H1 (cell line): ENCODE results near the gene CD58. TPM values are rescaled to one million over a fixed set of nuclear protein-coding genes. Genes with fewer than 3 reads are reported as not detected.

Source experiments
- BRCA1 ChIP-seq: IDR thresholded peaks from 2 replicates; pipeline ENCODE4 v1.6.1; 2012; ENCODE audit warnings: low read depth, low read length, improper control_type of control experiment
- FOSL1 ChIP-seq: IDR thresholded peaks from 2 replicates; pipeline ENCODE4 v1.6.1; 2011; ENCODE audit warnings: mild to moderate bottlenecking, low read depth, low read length, moderate library complexity; ENCODE audit not compliant: insufficient read depth
- MAFK ChIP-seq: IDR thresholded peaks from 2 replicates; pipeline ENCODE4 v1.6.1; 2012; ENCODE audit warnings: low read depth, mild to moderate bottlenecking, improper control_type of control experiment, low read length
- MAX ChIP-seq: IDR thresholded peaks from 2 replicates; pipeline ENCODE4 v1.6.1; 2012; ENCODE audit warnings: inconsistent platforms
- RNF2 ChIP-seq: fragments of 200-900, 300-1000 bp; sonication (generic); IDR thresholded peaks from 2 replicates; pipeline ENCODE4 v1.7.1; 2016; ENCODE audit warnings: borderline replicate concordance, low read depth, mild to moderate bottlenecking, antibody characterized with exemption, low read length; ENCODE audit not compliant: poor library complexity, severe bottlenecking; ENCODE audit errors: missing control alignments
- SIN3A ChIP-seq, 2 experiments: IDR thresholded peaks in 1 of 2; conservative IDR thresholded peaks in 1 of 2; 2 replicates each; pipeline ENCODE4 v1.6.1; 2011 to 2012; ENCODE audit warnings: low read length in 2 of 2, improper control_type of control experiment in 1 of 2, low read depth in 1 of 2, mild to moderate bottlenecking in 1 of 2
- SIX5 ChIP-seq: IDR thresholded peaks from 2 replicates; pipeline ENCODE4 v1.6.1; 2011; ENCODE audit warnings: mild to moderate bottlenecking, low read depth, low read length
- SP4 ChIP-seq: IDR thresholded peaks from 2 replicates; pipeline ENCODE4 v1.6.1; 2012; ENCODE audit warnings: low read length, inconsistent platforms
- SRF ChIP-seq: IDR thresholded peaks from 2 replicates; pipeline ENCODE4 v1.6.1; 2011; ENCODE audit warnings: mild to moderate bottlenecking, low read depth, low read length, moderate library complexity
- polyA plus RNA-seq, 7 experiments: library from polyadenylated mRNA; depleted of rRNA in 3 of 7; stranded (reverse) in 5 of 7; unstranded in 2 of 7; fragments of >200 nt in 5 of 7; fragments of 200-250 nt in 2 of 7; gene quantifications; 1 replicate in 5 of 7; 2 replicates in 1 of 7; 4 replicates in 1 of 7; pipeline versions ENCODE4 v1.2.1 to v1.2.3, GENCODE V29; 2011 to 2013; ENCODE audit warnings: missing spikeins in 2 of 7, mixed read lengths in 2 of 7
- total RNA-seq: library from RNA; stranded (reverse); fragmentation: NEBNext Ultra II Directional; extraction: Animal tissue kit (Norgen Biotek cat#: 25700); gene quantifications from 2 replicates; pipeline ENCODE4 v1.2.1, GENCODE V29; 2021

The CD58 gene
- total and polyA plus RNA-seq, 2 of the 8 experiments (the other 6 are each of a cell fraction or from before 2014, with no cell fraction given), result 5.3 to 5.5 TPM

- no peak for TF ChIP-seq BRCA1
- TF ChIP-seq SP4, result no peak
- TF ChIP-seq SIN3A (conservative IDR thresholded peaks at IDR 0.05 in 1 of 2, IDR thresholded peaks at IDR 0.05 in 1 of 2; ENCODE audit: low read depth in 1 of 2, low read length in 2 of 2), result no peak
- TF ChIP-seq MAFK, result no peak
- TF ChIP-seq FOSL1, result no peak
- no peak for TF ChIP-seq MAX
- no peak for TF ChIP-seq SRF
- no peak for TF ChIP-seq SIX5
- no peak for TF ChIP-seq RNF2
Observed at GRCh38 chr1:116580446-116581322, 9.9 kb upstream of the CD58 start (continued).
